ENCODE results near the gene MCTP1. TPM values are rescaled to one million over a fixed set of nuclear protein-coding genes. Genes with fewer than 3 reads are reported as not detected.

Gene MCTP1
- total and polyA plus RNA-seq, 9 of the 15 experiments (the other 6 are each of a cell fraction or from before 2014, with no cell fraction given): 0.04 to 0.93 (median 0.06) TPM; not detected in 4

- no peaks in the 10 kb centered on the region for H3K79me2 ChIP-seq (ENCODE audit: control insufficient read depth, insufficient read depth, low read length)
- H2AFZ ChIP-seq (ENCODE audit: low read depth, low read length): no peak overlapping the region
- H3K9me1 ChIP-seq (ENCODE audit: control insufficient read depth, insufficient read depth, low read length): no peaks in the 10 kb centered on the region
- H3K4me1 ChIP-seq (replicated peaks in 1 of 2; ENCODE audit: control insufficient read depth in 2 of 2, insufficient read depth in 2 of 2, low read length in 2 of 2): no peaks in the 10 kb centered on the region
- ATAC-seq (no peak), FAIRE-seq (no peak), DNase-seq (ENCODE audit: extremely low read depth in 1 of 4, low spot score in 3 of 4) (no peak)
- no peaks in the 10 kb centered on the region for H3K27me3 ChIP-seq (ENCODE audit: control insufficient read depth in 2 of 2, insufficient read depth in 2 of 2, low read length in 2 of 2)
- no peak for TF ChIP-seq TRIM25 (IDR thresholded peaks at IDR 0.05; ENCODE audit: borderline replicate concordance)
- TF ChIP-seq MTA3 (IDR thresholded peaks at IDR 0.05; ENCODE audit: borderline replicate concordance): no peak
- TF ChIP-seq ZNF274 (IDR thresholded peaks at IDR 0.05; ENCODE audit: borderline replicate concordance, low read depth, low read length): no peak
- TF ChIP-seq ATF3 (IDR thresholded peaks at IDR 0.05): no peak
- no peak for TF ChIP-seq ATF3 (CRISPR knock-in tag; conservative IDR thresholded peaks at IDR 0.05)
- no peak overlapping the region for H3K27ac ChIP-seq (ENCODE audit: extremely low read depth, low read depth, low read length)
- H3K4me2 ChIP-seq (ENCODE audit: insufficient read depth, low read length): no peak overlapping the region
- no peak overlapping the region for H3K9ac ChIP-seq (ENCODE audit: insufficient read depth in 1 of 2, low read depth in 2 of 2, low read length in 2 of 2)
- H3K9me3 ChIP-seq (replicated peaks; ENCODE audit: control insufficient read depth, insufficient read depth, low read depth, low read length): no peaks in the 10 kb centered on the region
- POLR2A ChIA-PET: no interaction called here
- H3K36me3 ChIP-seq (ENCODE audit: control insufficient read depth, insufficient read depth, low read length): no peaks in the 10 kb centered on the region
- CTCF ChIA-PET (ENCODE audit: low intra/inter-chr PET ratio): no interaction called here
- no TSS peak for BruUV-seq (replicated peaks)
- WGBS (ENCODE audit: insufficient coverage, low coverage, missing lambda C conversion rate): 10% methylated on average over 5 of the region's 5 CpGs
- intact Hi-C loops (cut with micrococcal nuclease) (no loop called here), in situ Hi-C loops (cut with MboI) (no loop called here)
- no peak overlapping the region for H3K4me3 ChIP-seq
- H4K20me1 ChIP-seq (replicated peaks; ENCODE audit: control insufficient read depth, insufficient read depth, low read length): no peaks in the 10 kb centered on the region
These were observed 466.0 kb downstream of the MCTP1 start for GRCh38 chr5:94818904-94819303.
